Activated naive CD8-positive, alpha-beta T cell treated with anti-CD3 and anti-CD28 coated beads, Interleukin-2, amount 10 ng/mL, durations not matched to agents 7 days and 5 days (primary cell): ENCODE data around the gene POLE. TPM values are rescaled to one million over a fixed set of nuclear protein-coding genes. Genes with fewer than 3 reads are reported as not detected.

Experiments
- ATAC-seq: fragments of 150-1000 bp; cut with Tn5 transposase; one replicate; pipeline ENCODE4 v1.10.0; 2021; ENCODE audit warnings: low read depth, moderate library complexity
- POLR2A ChIA-PET: fragments of 350-600 bp; sonication (Branson Sonifier 250); formaldehyde crosslinking; loops from one replicate; lab custom pipeline; 2021; ENCODE audit warnings: antibody characterized with exemption; lab: Charles Lee
- DNase-seq: peaks from one replicate; pipeline ENCODE4 v3.0.0; 2021
- H3K27ac Mint-ChIP-seq: one replicate; pipeline ENCODE4 v1.8.0; 2022; ENCODE audit warnings: mild to moderate bottlenecking, mixed read lengths
- H3K27me3 Mint-ChIP-seq: one replicate; pipeline ENCODE4 v1.8.0; 2022; ENCODE audit warnings: mild to moderate bottlenecking, moderate library complexity, mixed read lengths
- H3K36me3 Mint-ChIP-seq: one replicate; pipeline ENCODE4 v1.8.0; 2021; ENCODE audit warnings: mild to moderate bottlenecking, mixed read lengths
- H3K4me1 Mint-ChIP-seq: one replicate; pipeline ENCODE4 v1.8.0; 2021; ENCODE audit warnings: mixed read lengths
- H3K4me3 Mint-ChIP-seq: one replicate; pipeline ENCODE4 v1.8.0; 2022; ENCODE audit warnings: mild to moderate bottlenecking, moderate library complexity, mixed read lengths
- H3K9me3 Mint-ChIP-seq: one replicate; pipeline ENCODE4 v1.8.0; 2021; ENCODE audit warnings: mixed read lengths
- total RNA-seq, 2 experiments: library from RNA; stranded (reverse); gene quantifications; one replicate each; pipeline ENCODE4 v1.2.3, GENCODE V29; 2021

The POLE gene
- total RNA-seq, 2 experiments from 2014 or later = 168 TPM

GRCh38 chr12:132685400-132685799, 1.7 kb downstream of the POLE start:
- Mint-ChIP-seq H3K9me3 (no peaks in the 10 kb centered on the region), H3K36me3 (peaks cover 20% of the 10 kb centered on the region), H3K27me3 (no peaks in the 10 kb centered on the region), H3K27ac (peak overlapping the region; percentile 40), H3K4me1 (peaks cover 19% of the 10 kb centered on the region), H3K4me3 (peak overlapping the region; percentile 87)
- DNase-seq = no peak
- no peak for ATAC-seq
- POLR2A ChIA-PET = interaction anchor here (1.2 to 1.3 kb wide), 2 partner anchors 26 to 149 kb away, joined by 3 to 6 read pairs; partner anchors contain the start of gene PGAM5

- H3K36me3 Mint-ChIP-seq = peaks cover 43% of the 10 kb centered on the region
- no peak overlapping the region for H3K4me3 Mint-ChIP-seq
- H3K27ac Mint-ChIP-seq = no peak overlapping the region
- ATAC-seq (no peak), DNase-seq (no peak)
- H3K9me3 Mint-ChIP-seq = no peaks in the 10 kb centered on the region
- H3K27me3 Mint-ChIP-seq = no peaks in the 10 kb centered on the region
- POLR2A ChIA-PET = no interaction called here
- peaks cover 4% of the 10 kb centered on the region for H3K4me1 Mint-ChIP-seq
These were observed 9.7 kb downstream of the POLE start for GRCh38 chr12:132677492-132677891.

DNA sequence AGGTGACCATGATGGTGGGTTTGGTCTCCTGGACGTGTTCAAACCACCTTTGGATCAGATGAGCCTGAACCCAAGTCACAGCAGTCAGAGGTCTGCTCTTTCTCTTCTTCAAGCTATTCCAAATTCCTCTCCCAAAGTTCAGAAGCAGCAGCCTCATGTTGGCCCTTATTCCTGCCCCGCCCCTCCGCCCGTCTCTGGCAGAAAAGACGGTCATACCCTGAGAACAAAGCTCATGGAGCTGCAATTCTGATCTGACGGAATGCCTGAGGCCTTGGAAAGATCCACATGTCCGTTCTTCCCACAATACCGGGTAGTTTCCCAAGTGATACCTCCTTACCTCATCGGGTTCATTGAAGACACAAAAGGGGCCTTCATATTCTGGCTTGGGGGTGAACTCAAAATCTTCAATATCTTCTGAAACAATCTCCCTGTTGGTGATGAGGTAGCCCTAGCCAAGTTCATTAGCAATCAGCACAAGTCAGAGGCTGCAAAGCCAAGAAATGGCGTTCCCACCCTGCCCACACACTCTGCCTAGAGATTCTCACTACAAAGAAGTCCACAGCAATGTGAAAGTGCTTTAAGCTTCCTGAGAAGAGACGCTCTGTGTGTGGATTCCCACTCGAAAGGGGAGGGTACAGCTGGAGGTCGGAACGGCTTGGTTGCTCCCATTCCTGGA, 11.2 kb downstream of the POLE start:
- H3K27me3 Mint-ChIP-seq = no peaks in the 10 kb centered on the region
- H3K36me3 Mint-ChIP-seq = peaks cover 47% of the 10 kb centered on the region
- no peaks in the 10 kb centered on the region for H3K9me3 Mint-ChIP-seq
- H3K4me1 Mint-ChIP-seq = peaks cover 4% of the 10 kb centered on the region
- no peak for DNase-seq
- H3K4me3 Mint-ChIP-seq = no peak overlapping the region
- no peak overlapping the region for H3K27ac Mint-ChIP-seq
- POLR2A ChIA-PET = interaction anchor here (1.4 kb wide), 1 partner anchor 35 kb away, joined by 3 read pairs; the partner anchor contains the start of gene PGAM5
- ATAC-seq = no peak

DNA sequence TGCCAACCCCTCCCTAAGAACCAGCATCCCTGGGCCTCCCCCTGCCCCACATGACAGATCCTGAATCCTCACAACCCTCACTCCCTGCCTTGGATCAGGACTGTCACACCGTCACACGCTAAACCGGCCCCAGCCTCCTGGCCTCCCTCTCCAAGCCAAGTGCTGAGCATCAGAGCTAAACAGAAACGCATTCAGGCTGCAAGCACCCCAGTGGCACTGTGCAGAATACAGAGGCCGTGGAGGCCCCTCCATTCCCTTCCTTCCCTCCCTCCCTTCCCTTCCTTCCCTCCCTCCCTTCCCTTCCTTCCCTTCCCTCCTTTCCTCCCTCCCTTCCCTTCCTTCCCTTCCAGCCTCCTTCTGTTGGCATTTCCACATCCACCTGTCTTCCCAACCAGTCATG, 12.6 kb downstream of the POLE start:
- Mint-ChIP-seq H3K36me3 (peaks cover 44% of the 10 kb centered on the region), H3K9me3 (no peaks in the 10 kb centered on the region), H3K4me1 (no peaks in the 10 kb centered on the region), H3K4me3 (no peak overlapping the region), H3K27me3 (no peaks in the 10 kb centered on the region), H3K27ac (no peak overlapping the region)
- POLR2A ChIA-PET = interaction anchor here (1.4 kb wide), 1 partner anchor 36 kb away, joined by 3 read pairs; the partner anchor contains the start of gene PGAM5
- DNase-seq (no peak), ATAC-seq (no peak)

DNA sequence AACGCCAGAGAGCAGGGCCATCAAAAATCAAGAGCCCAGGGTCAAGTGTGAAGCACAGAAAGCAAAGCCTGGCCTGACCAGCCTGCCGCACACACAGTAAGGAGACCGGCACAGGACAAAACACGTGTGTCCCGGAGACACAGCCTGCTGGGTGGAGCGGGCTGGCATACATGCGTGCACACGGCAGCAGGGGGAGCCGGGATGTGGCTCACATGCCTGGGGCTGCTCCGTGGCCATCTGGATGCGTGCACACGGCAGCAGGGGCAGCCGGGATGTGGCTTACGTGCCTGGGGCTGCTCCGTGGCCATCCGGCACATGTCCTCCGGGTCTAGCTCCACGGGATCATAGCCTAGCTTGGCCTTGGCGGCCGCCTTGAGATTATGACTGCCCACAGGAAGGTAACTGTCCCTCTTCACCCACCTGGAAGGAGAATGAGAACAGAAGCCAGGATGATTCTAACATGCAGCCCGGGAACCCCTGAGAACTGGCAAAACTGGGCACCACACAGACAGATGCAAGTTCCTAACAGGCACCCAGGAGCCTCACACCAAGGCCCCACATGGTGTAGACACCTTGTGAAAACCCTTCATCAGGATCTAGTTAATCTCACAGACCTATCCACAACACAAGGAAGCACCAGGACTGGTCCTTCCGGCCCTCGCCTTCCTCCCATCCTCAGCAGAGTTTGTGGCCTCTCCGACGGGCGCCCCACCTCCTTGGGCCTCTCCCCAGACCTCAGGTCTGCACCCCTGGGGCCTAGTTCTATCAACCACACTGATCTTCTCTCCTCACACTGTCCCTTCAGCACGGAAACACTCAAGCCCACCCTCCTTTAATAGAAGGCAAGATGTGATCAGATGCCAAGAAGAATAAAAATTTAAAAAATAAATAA, 13.6 kb downstream of the POLE start:
- H3K36me3 Mint-ChIP-seq = peaks cover 43% of the 10 kb centered on the region
- no peaks in the 10 kb centered on the region for H3K27me3 Mint-ChIP-seq
- H3K9me3 Mint-ChIP-seq = no peaks in the 10 kb centered on the region
- DNase-seq = no peak
- POLR2A ChIA-PET = no interaction called here
- ATAC-seq = no peak
- H3K4me3 Mint-ChIP-seq = no peak overlapping the region
- H3K27ac Mint-ChIP-seq = no peak overlapping the region
- no peaks in the 10 kb centered on the region for H3K4me1 Mint-ChIP-seq

- Mint-ChIP-seq H3K27ac (no peak overlapping the region), H3K4me3 (no peak overlapping the region), H3K27me3 (no peaks in the 10 kb centered on the region), H3K9me3 (no peaks in the 10 kb centered on the region), H3K36me3 (peaks cover 41% of the 10 kb centered on the region), H3K4me1 (no peaks in the 10 kb centered on the region)
- POLR2A ChIA-PET = no interaction called here
- DNase-seq = no peak
- no peak for ATAC-seq
These were observed 14.5 kb downstream of the POLE start for GRCh38 chr12:132672678-132673077.

DNA sequence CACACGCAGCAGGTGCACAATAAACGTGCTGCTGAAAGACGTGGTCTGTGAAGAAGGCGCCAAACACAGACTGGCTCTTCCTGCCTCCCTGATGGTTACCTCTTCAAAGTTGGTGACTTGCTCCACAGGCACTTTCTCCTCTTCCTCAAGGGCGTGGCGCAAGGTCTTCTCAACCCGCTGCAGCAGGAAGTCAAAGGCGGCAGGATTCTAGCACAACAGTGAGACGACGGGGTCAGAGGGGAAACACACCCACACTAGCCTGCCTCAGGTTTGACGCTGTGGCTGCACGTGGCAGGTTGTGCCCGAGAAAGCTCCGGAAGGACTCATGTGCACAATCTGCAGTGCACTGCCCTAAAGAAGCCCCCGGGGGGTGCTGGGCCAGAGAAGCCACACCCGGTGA, 15.0 kb downstream of the POLE start:
- POLR2A ChIA-PET = no interaction called here
- Mint-ChIP-seq H3K27me3 (no peaks in the 10 kb centered on the region), H3K4me3 (no peak overlapping the region), H3K36me3 (peaks cover 42% of the 10 kb centered on the region), H3K9me3 (no peaks in the 10 kb centered on the region), H3K4me1 (no peaks in the 10 kb centered on the region), H3K27ac (no peak overlapping the region)
- no peak for ATAC-seq
- DNase-seq = no peak

GRCh38 chr12:132669166-132669879, 17.8 kb downstream of the POLE start:
- Mint-ChIP-seq H3K9me3 (no peaks in the 10 kb centered on the region), H3K4me3 (no peak overlapping the region), H3K27ac (no peak overlapping the region), H3K36me3 (peaks cover 49% of the 10 kb centered on the region), H3K4me1 (peaks cover 3% of the 10 kb centered on the region), H3K27me3 (no peaks in the 10 kb centered on the region)
- DNase-seq (no peak), ATAC-seq (no peak)
- POLR2A ChIA-PET = no interaction called here

DNA sequence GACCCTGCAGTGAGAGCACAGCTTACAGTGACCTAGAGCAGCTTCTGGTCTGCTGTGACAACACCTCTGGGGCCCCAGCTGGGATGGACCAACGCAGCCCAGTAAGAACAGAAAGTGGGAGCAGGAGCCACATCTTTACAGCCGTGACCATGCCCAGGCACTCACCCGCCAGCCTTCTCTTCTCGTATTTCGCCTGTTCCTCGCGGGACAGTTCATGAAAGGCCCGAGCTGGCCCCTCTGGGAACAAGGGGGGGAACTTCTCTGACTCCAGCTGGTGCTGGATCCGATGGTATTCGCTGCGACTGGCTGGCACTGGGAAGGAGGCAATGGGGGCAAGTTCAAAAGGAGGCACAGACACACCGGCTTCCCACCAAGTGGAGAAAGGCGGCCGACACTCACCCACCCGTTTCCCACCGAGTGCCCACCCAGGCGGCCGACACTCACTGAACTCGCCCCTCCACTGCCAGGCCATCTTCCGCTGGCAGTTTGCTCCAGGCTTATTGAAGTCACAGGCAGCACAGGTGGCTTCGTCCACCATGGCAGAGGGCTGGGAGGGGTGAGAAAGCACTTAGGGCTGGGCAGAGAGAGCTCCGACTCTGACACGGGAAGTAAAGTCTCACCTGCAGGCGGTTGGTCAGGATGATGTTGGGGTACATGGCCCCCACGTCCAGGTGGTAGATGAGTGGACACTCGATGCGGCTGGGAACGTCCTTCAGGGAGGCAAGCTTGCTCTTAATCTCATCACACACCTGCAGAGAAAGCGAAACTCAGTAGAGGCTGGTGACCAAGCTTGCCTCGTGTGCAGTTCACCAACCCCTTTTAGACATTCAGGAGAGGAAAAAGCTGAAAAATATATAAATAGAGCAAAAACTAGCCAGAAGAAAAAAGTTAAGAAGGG, 18.7 kb downstream of the POLE start:
- ATAC-seq = no peak
- H3K4me1 Mint-ChIP-seq = peaks cover 10% of the 10 kb centered on the region
- H3K4me3 Mint-ChIP-seq = no peak overlapping the region
- peaks cover 48% of the 10 kb centered on the region for H3K36me3 Mint-ChIP-seq
- H3K27me3 Mint-ChIP-seq = no peaks in the 10 kb centered on the region
- POLR2A ChIA-PET = no interaction called here
- DNase-seq = no peak
- no peak overlapping the region for H3K27ac Mint-ChIP-seq
- no peaks in the 10 kb centered on the region for H3K9me3 Mint-ChIP-seq

GRCh38 chr12:132665794-132666193, 21.3 kb downstream of the POLE start:
- Mint-ChIP-seq H3K9me3 (no peaks in the 10 kb centered on the region), H3K4me3 (no peak overlapping the region), H3K27me3 (no peaks in the 10 kb centered on the region), H3K4me1 (peaks cover 37% of the 10 kb centered on the region), H3K27ac (no peak overlapping the region), H3K36me3 (peaks cover 55% of the 10 kb centered on the region)
- ATAC-seq (no peak), DNase-seq (no peak)
- POLR2A ChIA-PET = interaction anchor here (0.6 kb wide), 1 partner anchor 169 kb away, joined by 6 read pairs; no protein-coding TSS in a partner anchor

- Mint-ChIP-seq H3K9me3 (no peaks in the 10 kb centered on the region), H3K27ac (peak overlapping the region; percentile 23), H3K4me3 (no peak overlapping the region), H3K27me3 (no peaks in the 10 kb centered on the region), H3K4me1 (peaks cover 43% of the 10 kb centered on the region), H3K36me3 (peaks cover 55% of the 10 kb centered on the region)
- DNase-seq = no peak
- no peak for ATAC-seq
- POLR2A ChIA-PET = interaction anchor here (0.6 kb wide), 1 partner anchor 170 kb away, joined by 6 read pairs; no protein-coding TSS in a partner anchor
These were observed 22.0 kb downstream of the POLE start for GRCh38 chr12:132665149-132665491.

GRCh38 chr12:132664206-132665148, 22.7 kb downstream of the POLE start:
- peaks cover 55% of the 10 kb centered on the region for H3K36me3 Mint-ChIP-seq
- peaks cover 47% of the 10 kb centered on the region for H3K4me1 Mint-ChIP-seq
- H3K9me3 Mint-ChIP-seq = no peaks in the 10 kb centered on the region
- H3K27ac Mint-ChIP-seq = peak overlapping the region; percentile 68
- POLR2A ChIA-PET = no interaction called here
- no peaks in the 10 kb centered on the region for H3K27me3 Mint-ChIP-seq
- no peak overlapping the region for H3K4me3 Mint-ChIP-seq
- ATAC-seq (no peak), DNase-seq (no peak)
